A673 (cell line): ENCODE measurements around the gene NAALADL2. TPM values are rescaled to one million over a fixed set of nuclear protein-coding genes. Genes with fewer than 3 reads are reported as not detected.

Experiments used
- BruUV-seq: library from RNA; stranded (reverse); fragments of 400-500 nt; replicated peaks from 2 replicates; lab custom pipeline; 2021; lab: Mats Ljungman, UMichigan
- CTCF ChIA-PET: fragments of 300-600 bp; sonication (Branson Sonifier 250); formaldehyde crosslinking; loops from one replicate; lab custom pipeline; 2022; ENCODE audit warnings: antibody characterized with exemption; lab: Charles Lee
- POLR2A ChIA-PET: fragments of 300-600 bp; sonication (Branson Sonifier 250); formaldehyde crosslinking; loops from one replicate; lab custom pipeline; 2022; ENCODE audit warnings: antibody characterized with exemption; ENCODE audit not compliant: low non-redundant PET; lab: Charles Lee
- DNase-seq: peaks from one replicate; pipeline ENCODE4 v3.0.0-alpha.2; 2015; ENCODE audit warnings: low spot score
- H3K27ac ChIP-seq: fragments of 200-600 bp; sonication (generic); 2 replicates; pipeline ENCODE4 v1.5.1; 2016; ENCODE audit warnings: mixed run types, low read depth, mild to moderate bottlenecking, mixed read lengths, antibody characterized with exemption, low read length; ENCODE audit not compliant: poor library complexity, severe bottlenecking
- H3K27me3 ChIP-seq: fragments of 200-600 bp; sonication (generic); replicated peaks from 2 replicates; pipeline ENCODE4 v1.6.1; 2017; ENCODE audit warnings: mixed run types, low read depth, mild to moderate bottlenecking, mixed read lengths, antibody characterized with exemption, low read length; ENCODE audit not compliant: insufficient read depth, poor library complexity
- H3K36me3 ChIP-seq: fragments of 200-600 bp; sonication (generic); 2 replicates; pipeline ENCODE4 v1.6.1; 2016; ENCODE audit warnings: mixed run types, mild to moderate bottlenecking, mixed read lengths, antibody characterized with exemption, low read length; ENCODE audit not compliant: insufficient read depth, poor library complexity, severe bottlenecking
- H3K4me1 ChIP-seq: fragments of 200-600 bp; sonication (generic); 2 replicates; pipeline ENCODE4 v1.6.1; 2017; ENCODE audit warnings: mixed run types, mild to moderate bottlenecking, mixed read lengths, antibody characterized with exemption, low read length; ENCODE audit not compliant: insufficient read depth, poor library complexity, severe bottlenecking
- H3K4me3 ChIP-seq: fragments of 200-600 bp; sonication (generic); 2 replicates; pipeline ENCODE4 v1.5.1; 2016; ENCODE audit warnings: low read depth, mixed run types, mild to moderate bottlenecking, mixed read lengths, low read length; ENCODE audit not compliant: poor library complexity, severe bottlenecking
- H3K9me3 ChIP-seq: fragments of 200-600 bp; sonication (generic); 2 replicates; pipeline ENCODE4 v1.6.1; 2016; ENCODE audit warnings: mixed run types, low read depth, mild to moderate bottlenecking, mixed read lengths, antibody characterized with exemption, low read length; ENCODE audit not compliant: poor library complexity, severe bottlenecking
- CTCF ChIP-seq: fragments of 300-800, 200-600 bp; sonication (generic); conservative IDR thresholded peaks from 2 replicates; pipeline ENCODE4 v1.5.1; 2017; ENCODE audit warnings: low read depth, mild to moderate bottlenecking, antibody characterized with exemption, low read length, moderate library complexity, mixed read lengths
- EZH2 ChIP-seq: fragments of 200-600 bp; sonication (generic); IDR thresholded peaks from 2 replicates; pipeline ENCODE4 v1.6.1; 2017; ENCODE audit warnings: borderline replicate concordance, low read depth, mild to moderate bottlenecking, mixed read lengths, antibody characterized with exemption, low read length; ENCODE audit not compliant: poor library complexity, severe bottlenecking
- intact Hi-C: fragments of 100-400 bp; cut with micrococcal nuclease; formaldehyde crosslinking; loops from one replicate; pipeline ENCODE4 v1.10.0; 2022; ENCODE audit not compliant: unreplicated experiment
- total RNA-seq: library from RNA; stranded (reverse); gene quantifications from 2 replicates; pipeline ENCODE4 v1.2.3, GENCODE V29; 2021

The NAALADL2 gene
- total RNA-seq, 1 experiment from 2014 or later, result 0.64 TPM

DNA sequence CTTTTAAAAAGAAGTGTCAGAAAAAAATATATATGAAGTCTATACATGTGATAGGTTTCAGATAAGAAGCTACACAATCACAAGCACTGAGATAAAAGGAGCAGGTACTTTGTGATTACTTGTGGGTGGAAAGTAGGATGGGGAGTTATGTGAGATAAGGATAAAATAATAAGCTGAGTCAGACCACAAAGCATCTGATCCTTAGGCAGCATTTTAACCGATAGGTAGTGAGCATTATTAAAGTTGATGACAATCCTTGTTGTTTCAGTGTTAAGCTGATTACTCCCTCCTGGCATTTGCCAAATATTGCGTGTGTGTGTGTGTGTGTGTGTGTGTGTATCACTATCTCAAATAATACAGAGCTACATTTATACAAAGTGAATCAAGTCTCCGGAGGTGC, 483.1 kb downstream of the NAALADL2 start:
- ChIA-PET CTCF (no interaction called here), POLR2A (no interaction called here)
- intact Hi-C loops, result no loop called here
- Histone ChIP-seq H3K27me3 (no peaks in the 10 kb centered on the region), H3K27ac (no peak overlapping the region), H3K4me1 (no peaks in the 10 kb centered on the region), H3K36me3 (no peaks in the 10 kb centered on the region), H3K9me3 (no peaks in the 10 kb centered on the region), H3K4me3 (no peak overlapping the region)
- DNase-seq, result no peak
- no TSS peak for BruUV-seq
- TF ChIP-seq CTCF (no peak), EZH2 (no peak)

- POLR2A ChIA-PET, result no interaction called here
- H3K27me3 ChIP-seq, result no peaks in the 10 kb centered on the region
- DNase-seq, result no peak
- no peaks in the 10 kb centered on the region for H3K9me3 ChIP-seq
- no peak for TF ChIP-seq CTCF
- TF ChIP-seq EZH2, result no peak
- H3K4me3 ChIP-seq, result no peak overlapping the region
- BruUV-seq, result no TSS peak
- CTCF ChIA-PET, result no interaction called here
- intact Hi-C loops, result no loop called here
- H3K4me1 ChIP-seq, result no peaks in the 10 kb centered on the region
- no peak overlapping the region for H3K27ac ChIP-seq
- no peaks in the 10 kb centered on the region for H3K36me3 ChIP-seq
These were observed 484.8 kb downstream of the NAALADL2 start for GRCh38 chr3:175343946-175344345.

DNA sequence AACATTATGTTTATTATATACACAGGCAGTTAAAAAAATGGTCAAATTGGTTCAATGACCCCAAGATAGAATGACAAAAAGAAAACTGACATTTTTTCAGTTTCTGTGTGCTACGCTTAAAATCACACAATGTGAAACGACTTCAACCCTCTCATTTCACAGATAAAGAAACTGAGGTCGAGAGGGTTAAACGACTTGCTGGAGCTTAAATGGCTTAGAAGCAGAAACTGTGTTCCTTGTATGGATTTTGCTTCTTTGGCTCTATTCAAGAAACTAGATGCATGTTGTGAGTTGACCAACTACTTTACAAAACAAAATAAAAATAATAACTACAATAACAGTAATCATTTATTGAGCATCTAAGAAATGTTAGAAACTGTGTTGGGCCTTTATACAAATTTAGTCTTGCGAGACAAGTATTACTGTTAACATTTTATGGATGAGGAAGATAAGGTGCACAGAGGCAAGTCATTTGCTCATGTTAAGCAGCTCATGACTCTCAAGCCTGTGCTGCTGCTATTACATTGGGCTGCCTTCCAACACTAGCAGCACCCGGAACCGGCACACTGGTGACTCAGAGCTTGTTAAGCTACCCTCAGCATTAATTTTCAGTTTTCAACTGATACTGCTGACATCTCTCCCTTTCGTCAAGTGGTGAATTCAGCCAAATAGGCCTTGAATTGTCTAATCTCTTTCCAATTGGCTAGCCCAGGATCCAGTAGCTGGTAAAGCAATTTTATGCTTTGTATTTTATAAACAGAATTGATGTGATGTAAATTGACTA, 487.6 kb downstream of the NAALADL2 start:
- ChIA-PET POLR2A (no interaction called here), CTCF (no interaction called here)
- no peaks in the 10 kb centered on the region for H3K4me1 ChIP-seq
- no peak overlapping the region for H3K4me3 ChIP-seq
- no TSS peak for BruUV-seq
- TF ChIP-seq CTCF (no peak), EZH2 (no peak)
- intact Hi-C loops, result no loop called here
- no peaks in the 10 kb centered on the region for H3K36me3 ChIP-seq
- peak; percentile 70 for DNase-seq
- H3K27ac ChIP-seq, result no peak overlapping the region
- H3K9me3 ChIP-seq, result no peaks in the 10 kb centered on the region
- no peaks in the 10 kb centered on the region for H3K27me3 ChIP-seq
